DND-41 (cell line): ENCODE data around the gene KRT73.

ENCODE experiments used
- EZH2 ChIP-seq: IDR thresholded peaks from 3 replicates; pipeline ENCODE4 v1.6.1; 2012; ENCODE audit warnings: borderline replicate concordance, low read depth, mild to moderate bottlenecking, moderate library complexity, low read length, inconsistent platforms; ENCODE audit not compliant: severe bottlenecking
- TF ChIP-seq, protein P1 (sequence below): IDR thresholded peaks from 2 replicates; pipeline ENCODE4 v1.5.1; 2012; ENCODE audit warnings: borderline replicate concordance, low read length, moderate library complexity, mild to moderate bottlenecking; ENCODE audit not compliant: poor library complexity, severe bottlenecking; ENCODE audit errors: extremely low read depth

DNA sequence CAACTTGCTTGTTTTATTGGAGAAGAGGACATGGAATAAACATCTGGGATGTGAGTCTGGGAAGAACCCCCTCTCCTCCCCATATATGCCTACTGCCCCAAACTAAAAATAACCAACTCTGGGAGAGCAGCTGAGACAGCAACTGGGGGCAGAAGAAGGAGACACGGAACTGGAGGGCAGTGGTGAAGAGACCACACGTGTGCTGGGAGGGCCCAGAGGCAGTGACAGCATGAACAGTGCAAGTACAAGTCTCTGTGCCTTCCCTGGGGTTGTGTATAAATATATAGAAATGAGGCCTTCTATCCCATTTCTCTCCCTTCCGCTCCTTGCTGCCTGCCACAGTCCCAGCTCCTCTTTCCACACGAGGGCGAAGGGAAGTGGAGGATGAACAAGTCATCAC lies 4.0 kb upstream of the KRT73 start:
- TF ChIP-seq, protein P1, sequence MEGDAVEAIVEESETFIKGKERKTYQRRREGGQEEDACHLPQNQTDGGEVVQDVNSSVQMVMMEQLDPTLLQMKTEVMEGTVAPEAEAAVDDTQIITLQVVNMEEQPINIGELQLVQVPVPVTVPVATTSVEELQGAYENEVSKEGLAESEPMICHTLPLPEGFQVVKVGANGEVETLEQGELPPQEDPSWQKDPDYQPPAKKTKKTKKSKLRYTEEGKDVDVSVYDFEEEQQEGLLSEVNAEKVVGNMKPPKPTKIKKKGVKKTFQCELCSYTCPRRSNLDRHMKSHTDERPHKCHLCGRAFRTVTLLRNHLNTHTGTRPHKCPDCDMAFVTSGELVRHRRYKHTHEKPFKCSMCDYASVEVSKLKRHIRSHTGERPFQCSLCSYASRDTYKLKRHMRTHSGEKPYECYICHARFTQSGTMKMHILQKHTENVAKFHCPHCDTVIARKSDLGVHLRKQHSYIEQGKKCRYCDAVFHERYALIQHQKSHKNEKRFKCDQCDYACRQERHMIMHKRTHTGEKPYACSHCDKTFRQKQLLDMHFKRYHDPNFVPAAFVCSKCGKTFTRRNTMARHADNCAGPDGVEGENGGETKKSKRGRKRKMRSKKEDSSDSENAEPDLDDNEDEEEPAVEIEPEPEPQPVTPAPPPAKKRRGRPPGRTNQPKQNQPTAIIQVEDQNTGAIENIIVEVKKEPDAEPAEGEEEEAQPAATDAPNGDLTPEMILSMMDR, result no peak
- no peak for TF ChIP-seq EZH2
